ENCODE measurements around the gene CGAS. TPM values are rescaled to one million over a fixed set of nuclear protein-coding genes. Genes with fewer than 3 reads are reported as not detected.

CGAS gene
- total RNA-seq, 4 donors from 2014 or later: 3.0 to 6.1 (median 5.1) TPM

DNA sequence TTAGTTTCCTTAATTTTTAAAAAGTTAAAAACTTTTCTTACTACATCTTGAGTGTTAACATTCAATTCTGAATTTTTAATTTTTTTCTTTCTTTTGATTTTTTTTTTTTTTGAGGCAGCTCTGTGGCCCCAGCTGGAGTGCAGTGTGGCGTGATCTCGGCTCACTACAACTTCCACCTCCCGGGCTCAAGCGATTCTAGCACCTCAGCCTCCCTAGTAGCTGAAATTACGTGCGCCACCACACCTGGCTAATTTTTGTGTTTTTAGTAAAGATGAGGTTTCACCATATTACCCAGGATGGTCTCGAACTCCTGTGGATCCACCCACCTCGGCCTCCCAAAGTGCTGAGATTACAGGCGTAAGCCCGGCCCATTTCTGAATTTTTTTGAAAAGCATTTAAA lies 56.2 kb downstream of the CGAS start:
- TF ChIP-seq, protein P1, sequence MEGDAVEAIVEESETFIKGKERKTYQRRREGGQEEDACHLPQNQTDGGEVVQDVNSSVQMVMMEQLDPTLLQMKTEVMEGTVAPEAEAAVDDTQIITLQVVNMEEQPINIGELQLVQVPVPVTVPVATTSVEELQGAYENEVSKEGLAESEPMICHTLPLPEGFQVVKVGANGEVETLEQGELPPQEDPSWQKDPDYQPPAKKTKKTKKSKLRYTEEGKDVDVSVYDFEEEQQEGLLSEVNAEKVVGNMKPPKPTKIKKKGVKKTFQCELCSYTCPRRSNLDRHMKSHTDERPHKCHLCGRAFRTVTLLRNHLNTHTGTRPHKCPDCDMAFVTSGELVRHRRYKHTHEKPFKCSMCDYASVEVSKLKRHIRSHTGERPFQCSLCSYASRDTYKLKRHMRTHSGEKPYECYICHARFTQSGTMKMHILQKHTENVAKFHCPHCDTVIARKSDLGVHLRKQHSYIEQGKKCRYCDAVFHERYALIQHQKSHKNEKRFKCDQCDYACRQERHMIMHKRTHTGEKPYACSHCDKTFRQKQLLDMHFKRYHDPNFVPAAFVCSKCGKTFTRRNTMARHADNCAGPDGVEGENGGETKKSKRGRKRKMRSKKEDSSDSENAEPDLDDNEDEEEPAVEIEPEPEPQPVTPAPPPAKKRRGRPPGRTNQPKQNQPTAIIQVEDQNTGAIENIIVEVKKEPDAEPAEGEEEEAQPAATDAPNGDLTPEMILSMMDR (IDR thresholded peaks at IDR 0.05; ENCODE audit: low read depth): no peak

DNA sequence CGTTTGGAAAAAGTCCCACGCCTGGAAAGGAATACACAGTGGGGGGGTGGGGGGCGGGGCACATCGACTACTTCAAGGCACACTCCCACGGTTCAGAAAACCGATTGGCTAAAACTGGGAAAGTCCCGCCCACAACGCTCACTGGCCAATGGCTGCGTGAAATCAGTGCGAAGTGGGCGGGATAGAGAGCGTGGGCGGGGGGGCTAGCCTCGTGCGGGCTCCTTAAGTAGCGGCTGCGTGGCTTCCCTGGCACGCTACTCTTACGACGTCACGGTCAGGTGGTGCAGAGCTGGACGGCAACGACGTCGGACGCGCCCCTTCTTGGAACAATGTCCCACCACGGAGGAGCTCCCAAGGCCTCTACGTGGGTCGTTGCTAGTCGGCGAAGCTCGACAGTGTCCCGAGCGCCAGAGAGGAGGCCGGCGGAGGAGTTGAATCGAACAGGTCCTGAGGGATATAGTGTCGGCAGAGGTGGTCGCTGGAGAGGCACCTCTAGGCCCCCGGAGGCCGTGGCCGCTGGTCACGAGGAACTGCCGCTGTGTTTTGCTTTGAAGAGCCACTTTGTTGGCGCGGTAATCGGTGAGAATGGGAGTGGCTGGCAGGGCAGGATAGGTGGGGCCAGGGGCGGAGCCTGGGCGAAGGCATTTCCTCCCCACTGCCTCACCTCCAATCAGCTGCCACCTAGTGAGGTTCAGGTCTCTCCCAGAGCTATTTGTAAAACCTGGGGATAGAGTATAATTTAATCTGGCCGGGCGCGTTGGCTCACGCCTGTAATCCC lies 57.3 kb downstream of the CGAS start, which contains the start of gene DDX43:
Gene DDX43 (plus strand): TSS at position 252 of the 778 bp plus-strand sequence. CDS start 78 bp downstream, at position 330.
- TF ChIP-seq, protein P1 (IDR thresholded peaks at IDR 0.05; ENCODE audit: low read depth): no peak

DNA sequence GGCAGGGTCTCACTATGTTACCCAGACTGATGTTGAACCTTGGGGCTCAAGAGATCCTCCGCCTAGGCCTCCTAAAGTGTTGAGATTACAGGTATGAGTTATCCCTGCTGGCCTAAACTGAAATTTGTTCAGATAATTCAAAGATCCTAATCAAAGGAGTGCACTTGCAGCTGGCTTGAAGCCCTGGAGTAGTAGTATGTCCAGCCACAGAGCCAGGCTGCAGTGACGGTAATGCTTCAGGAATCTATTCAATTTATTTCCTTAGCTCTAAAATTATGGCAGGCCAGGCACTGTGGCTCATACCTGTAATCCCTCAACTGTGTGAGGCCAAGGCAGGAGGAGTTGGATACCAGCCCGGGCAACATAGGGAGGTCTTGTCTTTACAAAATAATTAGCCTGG lies 58.8 kb downstream of the CGAS start:
- TF ChIP-seq, protein P1 (IDR thresholded peaks at IDR 0.05; ENCODE audit: low read depth): no peak

DNA sequence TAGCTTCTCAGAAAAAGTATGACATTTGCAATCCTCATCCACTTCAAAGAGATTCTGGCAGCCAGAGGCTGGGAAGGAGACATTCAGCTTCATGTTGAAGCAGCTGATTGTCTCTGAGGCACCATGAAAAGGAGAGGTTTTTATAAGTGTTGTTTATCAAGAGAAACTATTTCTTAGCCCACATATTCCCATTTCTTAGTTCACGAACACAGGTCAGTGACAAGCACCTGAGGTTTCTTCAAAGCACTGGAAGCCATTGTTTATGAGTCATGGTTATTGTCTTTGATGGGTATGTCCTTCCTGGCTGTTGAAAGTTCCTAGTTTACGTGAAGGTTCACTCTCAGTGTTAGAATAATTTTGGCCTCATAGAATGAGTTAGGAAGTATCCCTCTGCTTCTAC lies 60.4 kb downstream of the CGAS start:
- TF ChIP-seq, protein P1 (IDR thresholded peaks at IDR 0.05; ENCODE audit: low read depth): no peak

DNA sequence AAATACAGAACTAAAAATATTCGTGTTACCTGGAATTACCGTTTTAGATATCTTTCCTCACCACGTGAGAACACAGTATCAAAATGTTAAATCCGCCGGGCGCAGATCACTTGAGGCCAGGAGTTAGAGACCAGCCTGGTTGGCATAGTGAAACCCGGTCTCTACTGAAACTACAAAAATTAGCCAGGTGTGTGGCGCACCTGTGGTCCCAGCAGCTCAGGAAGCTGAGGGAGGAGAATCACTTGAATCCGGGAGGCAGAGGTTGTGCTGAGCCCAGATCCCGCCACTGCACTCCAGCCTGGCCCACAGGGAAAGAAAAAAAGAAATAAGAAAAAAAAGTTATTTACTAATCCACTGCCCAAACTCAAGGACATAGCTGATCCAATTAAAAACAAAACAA lies 62.2 kb downstream of the CGAS start:
- TF ChIP-seq, protein P1 (IDR thresholded peaks at IDR 0.05; ENCODE audit: low read depth): no peak

DNA sequence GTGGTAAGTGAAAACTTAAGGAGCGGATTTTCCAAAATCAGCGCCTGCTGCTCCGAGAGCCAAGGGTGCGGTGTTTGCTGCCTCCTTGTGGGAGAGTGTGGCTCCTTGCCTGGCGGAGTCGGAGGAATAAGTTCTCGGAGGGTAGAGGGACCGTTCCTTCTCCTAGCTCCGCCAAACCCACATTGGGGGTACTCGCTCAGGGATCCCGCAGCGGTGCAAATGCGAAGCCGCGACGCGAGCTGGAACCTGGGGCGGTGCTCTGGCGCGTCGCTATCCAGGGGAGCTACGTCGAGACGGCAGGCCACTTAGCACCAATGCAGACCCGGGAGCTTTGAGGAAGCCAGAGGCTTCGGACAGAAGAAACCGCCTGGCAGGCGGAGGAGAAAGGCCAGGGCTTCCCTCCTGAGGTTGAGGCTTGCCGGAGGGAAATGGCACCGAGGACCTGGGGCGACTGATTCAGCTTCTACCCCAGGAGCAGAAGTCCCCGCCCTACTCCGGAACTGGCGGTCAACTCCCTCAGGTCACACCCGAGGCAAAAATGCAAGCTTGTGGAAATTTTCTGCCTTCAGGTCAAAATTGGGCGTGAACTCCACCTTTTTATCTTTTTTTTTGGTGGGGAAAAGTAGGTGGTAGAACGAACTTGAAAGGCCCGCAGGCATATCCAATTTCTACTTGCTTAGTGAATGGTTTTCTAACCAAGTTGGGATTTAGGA lies 63.1 kb downstream of the CGAS start:
- TF ChIP-seq, protein P1 (IDR thresholded peaks at IDR 0.05; ENCODE audit: low read depth): no peak

DNA sequence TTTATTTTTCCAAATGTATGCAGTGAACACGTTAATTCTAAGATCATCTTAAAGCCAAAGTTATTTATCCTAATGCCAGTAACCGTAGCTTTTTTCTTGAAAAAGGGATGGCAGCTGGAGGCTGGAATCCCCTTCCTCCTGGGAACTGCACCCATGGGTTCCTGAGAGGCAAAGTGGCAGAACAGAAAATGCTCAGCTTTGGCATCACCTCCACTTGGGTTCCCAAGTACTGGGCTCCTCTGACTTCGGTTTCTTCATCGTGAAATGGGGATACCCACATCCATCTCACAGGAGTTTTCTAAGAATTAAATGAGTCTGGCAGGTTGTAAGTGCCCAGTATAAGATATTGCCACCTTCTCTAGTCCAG lies 63.7 kb downstream of the CGAS start:
- TF ChIP-seq, protein P1 (IDR thresholded peaks at IDR 0.05; ENCODE audit: low read depth): no peak
